Stimulated activated naive CD8-positive, alpha-beta T cell treated with anti-CD3 and anti-CD28 coated beads, Interleukin-15, Interleukin-2, amounts not matched to agents 100 ng/mL and 50 ng/mL, for 24 hours (primary cell): ENCODE measurements around the gene GALNT7.

Experiments used
- H3K27ac Mint-ChIP-seq: one replicate; pipeline ENCODE4 v1.8.0; 2021; ENCODE audit warnings: mild to moderate bottlenecking, mixed read lengths
- H3K27me3 Mint-ChIP-seq: one replicate; pipeline ENCODE4 v1.8.0; 2021; ENCODE audit warnings: mixed read lengths
- H3K36me3 Mint-ChIP-seq: one replicate; pipeline ENCODE4 v1.8.0; 2021; ENCODE audit warnings: low read depth, mixed read lengths
- H3K4me1 Mint-ChIP-seq: one replicate; pipeline ENCODE4 v1.8.0; 2021; ENCODE audit warnings: low read depth, mixed read lengths
- H3K4me3 Mint-ChIP-seq: one replicate; pipeline ENCODE4 v1.8.0; 2021; ENCODE audit warnings: mild to moderate bottlenecking, mixed read lengths
- H3K9me3 Mint-ChIP-seq: one replicate; pipeline ENCODE4 v1.8.0; 2021; ENCODE audit warnings: mixed read lengths

Gene GALNT7

DNA sequence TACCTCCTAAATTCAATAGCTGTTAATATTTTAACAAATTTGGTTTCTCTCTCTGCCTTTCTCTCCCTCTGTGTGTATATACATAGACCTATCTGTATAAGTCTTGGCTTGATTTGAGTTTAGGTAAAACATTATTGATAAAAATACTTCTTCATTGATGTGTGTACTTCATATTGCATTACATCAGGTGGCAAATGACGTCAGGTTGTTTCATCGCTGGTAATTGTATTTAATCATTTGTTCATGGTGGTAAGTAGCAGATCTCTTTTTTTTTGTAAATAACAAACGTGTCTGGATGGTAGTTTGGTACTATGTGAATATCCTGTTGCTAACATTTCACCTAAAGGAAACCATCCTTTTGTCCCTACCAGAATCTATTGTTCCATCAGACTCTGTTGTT, 55.1 kb downstream of the GALNT7 start:
- Mint-ChIP-seq H3K4me1 (peaks cover 5% of the 10 kb centered on the region), H3K36me3 (peaks cover 4% of the 10 kb centered on the region), H3K9me3 (no peaks in the 10 kb centered on the region), H3K27ac (no peak overlapping the region), H3K27me3 (no peaks in the 10 kb centered on the region), H3K4me3 (no peak overlapping the region)

DNA sequence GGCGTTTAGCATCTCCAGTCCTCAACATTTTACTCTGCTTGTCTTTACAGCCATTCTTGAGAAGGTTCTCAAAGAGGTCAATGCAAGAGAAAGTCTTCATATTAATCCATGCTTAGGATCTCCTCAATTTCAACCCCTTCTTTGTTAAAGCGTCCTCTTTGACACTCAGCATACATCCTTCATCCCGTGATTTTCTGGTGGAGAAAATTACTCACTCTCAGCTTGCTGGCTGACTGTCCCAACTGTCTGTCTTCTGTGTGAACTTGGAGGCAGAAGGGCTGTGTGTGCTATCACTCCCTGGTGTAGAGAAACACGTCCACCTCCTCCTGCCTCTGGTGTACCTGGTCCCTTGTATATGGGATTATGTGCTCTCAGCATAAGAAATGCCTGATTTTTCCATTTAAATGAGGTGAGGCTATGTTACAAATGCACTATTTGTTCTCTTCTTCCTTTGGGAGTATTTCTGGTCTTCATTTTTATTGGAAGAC, 57.8 kb downstream of the GALNT7 start:
- H3K27ac Mint-ChIP-seq = no peak overlapping the region
- H3K9me3 Mint-ChIP-seq = no peaks in the 10 kb centered on the region
- no peak overlapping the region for H3K4me3 Mint-ChIP-seq
- no peaks in the 10 kb centered on the region for H3K27me3 Mint-ChIP-seq
- peaks cover 4% of the 10 kb centered on the region for H3K36me3 Mint-ChIP-seq
- peaks cover 3% of the 10 kb centered on the region for H3K4me1 Mint-ChIP-seq

DNA sequence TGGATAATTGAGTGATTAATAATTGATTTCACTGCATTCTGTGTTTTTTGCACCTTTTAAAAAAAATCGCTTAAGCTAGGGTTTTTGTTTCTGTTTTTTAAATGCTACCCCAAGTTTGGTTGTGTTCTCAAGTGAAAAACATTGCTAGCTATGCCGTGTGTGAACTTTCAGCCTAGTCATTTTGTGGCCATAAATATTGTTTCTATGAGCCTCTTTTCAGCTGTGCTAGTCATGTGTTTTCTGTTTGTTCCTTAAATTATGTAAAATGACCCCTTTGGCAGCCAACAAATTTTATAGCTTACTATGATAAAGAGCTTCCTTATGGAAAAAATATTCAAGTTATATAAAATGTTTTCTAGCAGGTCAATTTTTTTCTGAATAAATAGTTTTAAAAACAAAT, 59.1 kb downstream of the GALNT7 start:
- no peaks in the 10 kb centered on the region for H3K27me3 Mint-ChIP-seq
- no peak overlapping the region for H3K4me3 Mint-ChIP-seq
- H3K9me3 Mint-ChIP-seq = no peaks in the 10 kb centered on the region
- peaks cover 4% of the 10 kb centered on the region for H3K36me3 Mint-ChIP-seq
- H3K27ac Mint-ChIP-seq = no peak overlapping the region
- peaks cover 3% of the 10 kb centered on the region for H3K4me1 Mint-ChIP-seq

- Mint-ChIP-seq H3K27me3 (no peaks in the 10 kb centered on the region), H3K4me1 (peaks cover 3% of the 10 kb centered on the region), H3K27ac (no peak overlapping the region), H3K9me3 (no peaks in the 10 kb centered on the region), H3K36me3 (no peaks in the 10 kb centered on the region), H3K4me3 (no peak overlapping the region)
Measured at GRCh38 chr4:173230062-173230461, 61.5 kb downstream of the GALNT7 start.

GRCh38 chr4:173231916-173232315, 63.3 kb downstream of the GALNT7 start:
- no peak overlapping the region for H3K27ac Mint-ChIP-seq
- H3K9me3 Mint-ChIP-seq = no peaks in the 10 kb centered on the region
- H3K27me3 Mint-ChIP-seq = no peaks in the 10 kb centered on the region
- no peak overlapping the region for H3K4me3 Mint-ChIP-seq
- H3K36me3 Mint-ChIP-seq = no peaks in the 10 kb centered on the region
- H3K4me1 Mint-ChIP-seq = peaks cover 4% of the 10 kb centered on the region

DNA sequence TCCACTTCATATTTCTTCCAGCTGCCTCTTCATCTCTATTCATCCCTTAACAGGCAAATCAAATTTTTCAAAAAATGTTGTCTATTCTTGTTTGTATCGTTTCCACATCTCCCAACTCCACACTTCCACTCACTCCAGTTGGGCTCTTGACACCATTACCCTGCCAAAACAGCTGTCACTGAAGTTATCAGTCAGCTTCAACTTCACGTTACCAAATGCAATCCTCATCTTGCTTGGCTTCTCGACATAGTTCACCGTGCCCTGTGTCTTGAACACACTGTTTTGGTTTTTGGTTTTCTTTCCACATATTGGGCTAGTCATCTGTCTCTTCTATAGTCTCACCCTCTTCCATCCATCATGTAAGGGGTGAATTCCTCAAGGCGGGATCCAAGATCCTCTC, 65.2 kb downstream of the GALNT7 start:
- Mint-ChIP-seq H3K4me1 (peaks cover 11% of the 10 kb centered on the region), H3K9me3 (no peaks in the 10 kb centered on the region), H3K27ac (no peak overlapping the region), H3K27me3 (no peaks in the 10 kb centered on the region), H3K36me3 (no peaks in the 10 kb centered on the region), H3K4me3 (no peak overlapping the region)

DNA sequence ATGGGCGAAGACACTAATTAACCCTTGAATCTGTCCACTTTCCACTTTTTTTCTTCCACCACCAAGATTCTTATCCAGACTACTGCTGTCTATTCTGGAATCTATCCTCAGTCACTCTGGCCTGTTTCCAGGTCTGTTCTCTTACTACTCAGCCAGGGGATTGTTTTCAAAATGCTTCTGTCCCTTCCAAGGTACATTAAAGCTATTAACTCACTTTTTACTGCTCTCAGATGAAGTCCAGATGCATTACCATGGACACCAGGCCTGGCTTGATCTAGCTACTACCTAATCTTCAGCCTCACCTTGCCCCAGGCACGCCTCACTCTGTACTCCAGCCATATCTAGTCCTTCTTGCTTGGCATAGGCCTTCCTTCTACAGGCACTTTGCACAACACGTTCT, 66.4 kb downstream of the GALNT7 start:
- Mint-ChIP-seq H3K27me3 (no peaks in the 10 kb centered on the region), H3K4me3 (no peak overlapping the region), H3K4me1 (peaks cover 11% of the 10 kb centered on the region), H3K9me3 (no peaks in the 10 kb centered on the region), H3K36me3 (no peaks in the 10 kb centered on the region), H3K27ac (no peak overlapping the region)

- H3K4me1 Mint-ChIP-seq = peaks cover 8% of the 10 kb centered on the region
- H3K9me3 Mint-ChIP-seq = no peaks in the 10 kb centered on the region
- no peak overlapping the region for H3K4me3 Mint-ChIP-seq
- no peak overlapping the region for H3K27ac Mint-ChIP-seq
- no peaks in the 10 kb centered on the region for H3K36me3 Mint-ChIP-seq
- no peaks in the 10 kb centered on the region for H3K27me3 Mint-ChIP-seq
Measured at GRCh38 chr4:173236301-173236700, 67.7 kb downstream of the GALNT7 start.

DNA sequence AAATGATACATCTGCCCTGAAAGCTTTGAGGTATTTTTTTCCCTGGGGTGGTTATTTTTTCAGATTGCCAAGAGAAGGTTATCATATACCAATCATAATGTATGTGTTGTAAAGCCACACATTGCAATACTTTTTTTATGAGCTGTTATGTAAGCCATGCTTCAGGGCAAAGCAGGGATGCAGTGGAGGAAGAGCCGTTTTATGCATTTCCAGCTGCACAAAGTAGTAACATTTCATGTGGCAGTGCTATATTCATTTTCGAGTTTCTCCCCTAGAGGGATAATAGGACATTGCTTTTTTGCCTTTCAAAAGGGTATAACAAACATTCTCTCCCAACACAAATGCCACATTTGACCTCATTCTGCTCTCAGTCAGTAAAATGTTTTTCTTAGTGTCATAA, 68.5 kb downstream of the GALNT7 start:
- Mint-ChIP-seq H3K4me1 (peaks cover 11% of the 10 kb centered on the region), H3K4me3 (no peak overlapping the region), H3K9me3 (no peaks in the 10 kb centered on the region), H3K27me3 (no peaks in the 10 kb centered on the region), H3K27ac (no peak overlapping the region), H3K36me3 (no peaks in the 10 kb centered on the region)

GRCh38 chr4:173237762-173238161, 69.2 kb downstream of the GALNT7 start:
- Mint-ChIP-seq H3K9me3 (no peaks in the 10 kb centered on the region), H3K27ac (no peak overlapping the region), H3K36me3 (no peaks in the 10 kb centered on the region), H3K4me1 (peaks cover 18% of the 10 kb centered on the region), H3K4me3 (no peak overlapping the region), H3K27me3 (no peaks in the 10 kb centered on the region)

DNA sequence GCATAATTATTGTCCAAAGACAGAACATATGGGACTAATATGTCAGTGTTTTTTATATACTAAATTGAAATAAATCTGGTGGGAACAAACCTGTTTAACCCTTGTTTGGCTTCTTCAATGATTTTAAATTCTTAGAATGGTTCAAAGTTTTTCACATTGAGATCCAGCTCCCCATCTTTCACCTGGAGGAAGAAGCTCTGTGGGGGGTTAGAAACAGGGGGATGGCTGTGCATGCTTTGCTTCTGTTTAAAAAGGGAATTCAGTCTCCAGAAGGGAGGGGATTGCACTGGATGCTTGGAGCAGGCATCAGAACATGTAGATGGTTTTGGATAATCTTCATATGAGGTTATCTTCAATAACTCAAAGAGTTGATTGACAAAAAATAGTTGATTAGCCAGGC, 72.1 kb downstream of the GALNT7 start:
- Mint-ChIP-seq H3K27ac (no peak overlapping the region), H3K36me3 (no peaks in the 10 kb centered on the region), H3K4me3 (no peak overlapping the region), H3K4me1 (peaks cover 40% of the 10 kb centered on the region), H3K27me3 (no peaks in the 10 kb centered on the region), H3K9me3 (no peaks in the 10 kb centered on the region)

DNA sequence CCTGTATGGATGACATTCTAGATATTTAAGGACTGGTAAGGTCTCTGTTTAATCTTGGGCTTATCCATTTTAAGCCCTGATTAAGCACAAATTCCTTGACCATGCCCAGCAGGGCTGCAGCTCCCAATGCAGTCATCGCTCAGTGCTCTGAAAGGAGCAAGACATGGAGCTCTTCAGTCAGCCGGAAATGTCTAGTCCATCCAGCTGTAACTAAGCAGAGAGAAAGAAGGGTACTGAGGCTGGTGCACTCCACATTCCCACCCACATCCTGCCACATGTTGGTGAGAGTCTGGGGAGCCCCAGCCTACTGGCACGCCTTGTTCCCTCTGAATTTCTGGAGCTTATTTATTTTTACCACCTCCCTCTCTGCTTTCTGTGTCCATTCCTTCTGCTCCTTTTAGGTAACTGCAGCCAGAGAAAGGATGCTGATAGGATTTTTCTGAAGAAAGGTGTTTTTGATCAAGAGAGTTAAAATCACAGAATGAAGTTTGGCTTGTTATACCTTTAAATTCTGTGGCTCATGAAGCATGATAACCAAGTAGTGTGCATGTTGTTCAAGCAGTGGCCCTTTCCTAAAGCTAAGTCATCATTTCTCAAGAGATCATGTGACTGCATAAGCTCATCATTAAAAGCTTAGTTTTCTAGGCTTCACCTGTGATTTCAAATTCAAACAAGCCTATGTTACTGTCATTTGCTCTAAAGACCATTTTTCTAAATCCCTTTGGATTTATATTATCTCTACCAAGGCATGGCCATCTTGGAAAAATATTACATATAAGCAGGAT, 74.0 kb downstream of the GALNT7 start:
- H3K9me3 Mint-ChIP-seq = no peaks in the 10 kb centered on the region
- H3K27me3 Mint-ChIP-seq = no peaks in the 10 kb centered on the region
- peaks cover 45% of the 10 kb centered on the region for H3K4me1 Mint-ChIP-seq
- H3K36me3 Mint-ChIP-seq = peaks cover 2% of the 10 kb centered on the region
- H3K27ac Mint-ChIP-seq = no peak overlapping the region
- no peak overlapping the region for H3K4me3 Mint-ChIP-seq

GRCh38 chr4:173243321-173243720, 74.7 kb downstream of the GALNT7 start:
- Mint-ChIP-seq H3K9me3 (no peaks in the 10 kb centered on the region), H3K4me1 (peaks cover 45% of the 10 kb centered on the region), H3K27me3 (no peaks in the 10 kb centered on the region)

GRCh38 chr4:173243917-173244658, 75.5 kb downstream of the GALNT7 start:
- peaks cover 6% of the 10 kb centered on the region for H3K36me3 Mint-ChIP-seq
- no peaks in the 10 kb centered on the region for H3K9me3 Mint-ChIP-seq
- peaks cover 45% of the 10 kb centered on the region for H3K4me1 Mint-ChIP-seq
- no peak overlapping the region for H3K27ac Mint-ChIP-seq
- H3K4me3 Mint-ChIP-seq = no peak overlapping the region
- no peaks in the 10 kb centered on the region for H3K27me3 Mint-ChIP-seq

More at GRCh38 chr4:173243321-173243720, 74.7 kb downstream of the GALNT7 start:
- Mint-ChIP-seq H3K27ac (no peak overlapping the region), H3K4me3 (no peak overlapping the region), H3K36me3 (peaks cover 5% of the 10 kb centered on the region)

DNA sequence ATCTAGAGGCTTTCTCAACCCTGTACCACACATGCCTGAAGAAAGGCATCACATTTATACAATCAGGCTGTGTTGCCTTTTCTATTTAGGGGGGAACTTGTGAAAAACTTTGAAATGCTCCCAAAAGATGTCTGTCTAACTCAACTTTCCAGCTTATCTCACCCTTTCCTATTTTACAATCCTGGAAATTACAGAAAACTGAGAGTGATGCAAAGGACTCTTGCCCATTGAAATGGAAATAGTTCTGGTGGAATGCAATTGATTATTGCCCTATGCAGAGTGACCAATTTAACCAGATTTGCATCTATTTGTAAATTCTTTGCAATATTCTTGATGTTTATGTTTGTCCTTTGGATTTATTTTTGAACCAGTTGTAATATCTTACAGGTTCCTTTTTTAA, 77.3 kb downstream of the GALNT7 start:
- Mint-ChIP-seq H3K36me3 (peaks cover 15% of the 10 kb centered on the region), H3K4me1 (peaks cover 45% of the 10 kb centered on the region), H3K27ac (no peak overlapping the region), H3K4me3 (no peak overlapping the region), H3K9me3 (no peaks in the 10 kb centered on the region), H3K27me3 (no peaks in the 10 kb centered on the region)
